ENCODE results near the gene RAB28. TPM values are rescaled to one million over a fixed set of nuclear protein-coding genes. Genes with fewer than 3 reads are reported as not detected.
A peak's percentile ranks its signal among the peaks of the same experiment; 100 is the strongest.

Gene RAB28
- total RNA-seq, 1 donor from 2014 or later: 13.5 TPM

GRCh38 chr4:13509442-13509841 lies 25.3 kb upstream of the RAB28 start:
- no peak for DNase-seq (ENCODE audit: low spot score)

GRCh38 chr4:13504374-13504773 lies 20.2 kb upstream of the RAB28 start:
- DNase-seq (ENCODE audit: low spot score): no peak

GRCh38 chr4:13498469-13498868 lies 14.3 kb upstream of the RAB28 start:
- DNase-seq (ENCODE audit: low spot score): no peak

GRCh38 chr4:13496605-13497004 lies 12.5 kb upstream of the RAB28 start:
- DNase-seq (ENCODE audit: low spot score): no peak

GRCh38 chr4:13495753-13496152 lies 11.6 kb upstream of the RAB28 start:
- no peak for DNase-seq (ENCODE audit: low spot score)

GRCh38 chr4:13493793-13494192 lies 9.7 kb upstream of the RAB28 start:
- DNase-seq (ENCODE audit: low spot score): no peak

- no peak for DNase-seq (ENCODE audit: low spot score)
These were observed 8.6 kb upstream of the RAB28 start for GRCh38 chr4:13492747-13493146.

- DNase-seq (ENCODE audit: low spot score): no peak
These were observed 645 bp upstream of the RAB28 start for GRCh38 chr4:13484749-13485221.

- peak; percentile 72 for DNase-seq (ENCODE audit: low spot score)
These were observed 395 bp downstream of the RAB28 start for GRCh38 chr4:13483768-13484121.

- no peak for DNase-seq (ENCODE audit: low spot score)
These were observed 888 bp downstream of the RAB28 start for GRCh38 chr4:13483136-13483767.

GRCh38 chr4:13481569-13481968 lies 2.6 kb downstream of the RAB28 start:
- no peak for DNase-seq (ENCODE audit: low spot score)

- no peak for DNase-seq (ENCODE audit: low spot score)
These were observed 5.4 kb downstream of the RAB28 start for GRCh38 chr4:13478707-13479106.

GRCh38 chr4:13478131-13478530 lies 6.0 kb downstream of the RAB28 start:
- DNase-seq (ENCODE audit: low spot score): no peak

GRCh38 chr4:13476915-13477314 lies 7.2 kb downstream of the RAB28 start:
- peak; percentile 57 for DNase-seq (ENCODE audit: low spot score)

GRCh38 chr4:13476152-13476551 lies 8.0 kb downstream of the RAB28 start:
- no peak for DNase-seq (ENCODE audit: low spot score)

- DNase-seq (ENCODE audit: low spot score): no peak
These were observed 12.7 kb downstream of the RAB28 start for GRCh38 chr4:13471400-13471799.

- no peak for DNase-seq (ENCODE audit: low spot score)
These were observed 13.8 kb downstream of the RAB28 start for GRCh38 chr4:13470379-13470778.

GRCh38 chr4:13464973-13465372 lies 19.2 kb downstream of the RAB28 start:
- DNase-seq (ENCODE audit: low spot score): no peak

GRCh38 chr4:13464543-13464942 lies 19.6 kb downstream of the RAB28 start:
- no peak for DNase-seq (ENCODE audit: low spot score)

- no peak for DNase-seq (ENCODE audit: low spot score)
These were observed 22.8 kb downstream of the RAB28 start for GRCh38 chr4:13461191-13461905.

- no peak for DNase-seq (ENCODE audit: low spot score)
These were observed 28.7 kb downstream of the RAB28 start for GRCh38 chr4:13455411-13455810.

GRCh38 chr4:13454786-13455185 lies 29.4 kb downstream of the RAB28 start:
- no peak for DNase-seq (ENCODE audit: low spot score)

- DNase-seq (ENCODE audit: low spot score): no peak
These were observed 31.1 kb downstream of the RAB28 start for GRCh38 chr4:13452927-13453579.
